WTC11 (cell line): ENCODE results near the gene ARG1. TPM values are rescaled to one million over a fixed set of nuclear protein-coding genes. Genes with fewer than 3 reads are reported as not detected.

ENCODE experiments used
- ATAC-seq: fragments of 200-7000 bp; cut with Tn5 transposase; 2 replicates; pipeline ENCODE4 v1.10.0; 2021; ENCODE audit warnings: mild to moderate bottlenecking, moderate library complexity
- CTCF ChIA-PET: fragments of 300-600 bp; sonication (Branson Sonifier 250); formaldehyde crosslinking; loops from one replicate; lab custom pipeline; 2021; ENCODE audit warnings: antibody characterized with exemption; lab: Charles Lee
- POLR2A ChIA-PET: fragments of 350-600 bp; sonication (Branson Sonifier 250); formaldehyde crosslinking; loops from one replicate; lab custom pipeline; 2021; ENCODE audit warnings: antibody characterized with exemption; lab: Charles Lee
- DNase-seq: peaks from one replicate; pipeline ENCODE4 v3.0.0; 2021; ENCODE audit warnings: low spot score
- H3K27ac Mint-ChIP-seq: 2 replicates; pipeline ENCODE4 v1.8.0; 2021; ENCODE audit warnings: mixed read lengths
- H3K27me3 Mint-ChIP-seq: 2 replicates; pipeline ENCODE4 v1.8.0; 2021; ENCODE audit warnings: low read depth, mild to moderate bottlenecking, moderate library complexity, mixed read lengths
- H3K36me3 Mint-ChIP-seq: 2 replicates; pipeline ENCODE4 v1.8.0; 2021; ENCODE audit warnings: mixed read lengths
- H3K4me1 Mint-ChIP-seq: 2 replicates; pipeline ENCODE4 v1.8.0; 2022; ENCODE audit warnings: mixed read lengths
- H3K4me3 Mint-ChIP-seq: 2 replicates; pipeline ENCODE4 v1.8.0; 2021; ENCODE audit warnings: mild to moderate bottlenecking, moderate library complexity, mixed read lengths
- H3K9me3 Mint-ChIP-seq: 2 replicates; pipeline ENCODE4 v1.8.0; 2021; ENCODE audit warnings: mixed read lengths
- ATF6 ChIP-seq: sonication (generic); formaldehyde crosslinking; IDR thresholded peaks from 2 replicates; pipeline ENCODE4 v1.8.1; 2023; ENCODE audit warnings: mild to moderate bottlenecking, missing genetic modification reagents
- CTCF ChIP-seq: fragments of 200-600 bp; IDR thresholded peaks from 2 replicates; pipeline ENCODE4 v1.8.0; 2022; ENCODE audit warnings: antibody characterized with exemption
- E2F4 ChIP-seq: sonication (generic); formaldehyde crosslinking; IDR thresholded peaks from 2 replicates; pipeline ENCODE4 v1.8.1; 2022; ENCODE audit warnings: low read depth, mild to moderate bottlenecking, moderate library complexity, missing genetic modification reagents, borderline replicate concordance
- ERG ChIP-seq: fragments of 250-450 bp; sonication (Bioruptor Pico); IDR thresholded peaks from 2 replicates; pipeline ENCODE4 v1.8.0; 2021; ENCODE audit warnings: mild to moderate bottlenecking
- ESRRA ChIP-seq: sonication (generic); formaldehyde crosslinking; IDR thresholded peaks from 2 replicates; pipeline ENCODE4 v1.8.1; 2022; ENCODE audit warnings: mild to moderate bottlenecking, missing genetic modification reagents, borderline replicate concordance
- ETV6 ChIP-seq: sonication (generic); formaldehyde crosslinking; IDR thresholded peaks from 2 replicates; pipeline ENCODE4 v1.8.1; 2022; ENCODE audit warnings: mild to moderate bottlenecking, missing genetic modification reagents
- GABPB1 ChIP-seq: sonication (generic); formaldehyde crosslinking; IDR thresholded peaks from 2 replicates; pipeline ENCODE4 v1.8.1; 2023; ENCODE audit warnings: mild to moderate bottlenecking, missing genetic modification reagents
- HMGA2 ChIP-seq: fragments of 250-450 bp; sonication (Bioruptor Pico); IDR thresholded peaks from 2 replicates; pipeline ENCODE4 v1.4.0; 2021; ENCODE audit warnings: mild to moderate bottlenecking, moderate library complexity
- IRF1 ChIP-seq: sonication (generic); formaldehyde crosslinking; IDR thresholded peaks from 2 replicates; pipeline ENCODE4 v1.8.0; 2023; ENCODE audit warnings: missing genetic modification reagents
- MAX ChIP-seq: sonication (generic); formaldehyde crosslinking; IDR thresholded peaks from 2 replicates; pipeline ENCODE4 v1.8.0; 2022; ENCODE audit warnings: mild to moderate bottlenecking, missing genetic modification reagents
- NFATC4 ChIP-seq: fragments of 250-450 bp; sonication (Bioruptor Pico); IDR thresholded peaks from 2 replicates; pipeline ENCODE4 v1.9.0; 2021; ENCODE audit warnings: mild to moderate bottlenecking
- NR2C2 ChIP-seq: sonication (generic); formaldehyde crosslinking; IDR thresholded peaks from 2 replicates; pipeline ENCODE4 v1.8.0; 2022; ENCODE audit warnings: mild to moderate bottlenecking, missing genetic modification reagents
- RELA ChIP-seq: sonication (generic); formaldehyde crosslinking; IDR thresholded peaks from 2 replicates; pipeline ENCODE4 v1.8.1; 2022; ENCODE audit warnings: missing genetic modification reagents, mild to moderate bottlenecking, borderline replicate concordance
- RORB ChIP-seq: fragments of 250-450 bp; sonication (Bioruptor Pico); IDR thresholded peaks from 2 replicates; pipeline ENCODE4 v1.9.0; 2021; ENCODE audit warnings: mild to moderate bottlenecking
- SOX15 ChIP-seq: fragments of 250-450 bp; sonication (Bioruptor Pico); IDR thresholded peaks from 2 replicates; pipeline ENCODE4 v1.9.0; 2021; ENCODE audit warnings: mild to moderate bottlenecking
- TEAD4 ChIP-seq: sonication (generic); formaldehyde crosslinking; IDR thresholded peaks from 2 replicates; pipeline ENCODE4 v1.8.0; 2022; ENCODE audit warnings: mild to moderate bottlenecking, missing genetic modification reagents
- ZBTB21 ChIP-seq: sonication (generic); formaldehyde crosslinking; IDR thresholded peaks from 2 replicates; pipeline ENCODE4 v1.8.1; 2023; ENCODE audit warnings: mild to moderate bottlenecking, missing genetic modification reagents, borderline replicate concordance
- ZNF219 ChIP-seq: sonication (generic); formaldehyde crosslinking; IDR thresholded peaks from 2 replicates; pipeline ENCODE4 v1.8.0; 2023; ENCODE audit warnings: missing genetic modification reagents, mild to moderate bottlenecking, borderline replicate concordance
- ZNF281 ChIP-seq: sonication (generic); formaldehyde crosslinking; IDR thresholded peaks from 2 replicates; pipeline ENCODE4 v1.8.0; 2023; ENCODE audit warnings: mild to moderate bottlenecking, missing genetic modification reagents
- ZNF416 ChIP-seq: fragments of 250-450 bp; sonication (Bioruptor Pico); IDR thresholded peaks from 2 replicates; pipeline ENCODE4 v1.9.0; 2021; ENCODE audit warnings: mild to moderate bottlenecking, inconsistent platforms
- ZNF423 ChIP-seq: fragments of 250-450 bp; sonication (Bioruptor Pico); IDR thresholded peaks from 2 replicates; pipeline ENCODE4 v2.1.2; 2022; ENCODE audit warnings: mild to moderate bottlenecking, moderate library complexity
- total RNA-seq: library from RNA; stranded (reverse); gene quantifications from 3 replicates; pipeline ENCODE4 v1.2.3, GENCODE V29; 2021
- TF ChIP-seq, protein P1 (sequence below): sonication (generic); formaldehyde crosslinking; IDR thresholded peaks from 2 replicates; pipeline ENCODE4 v1.8.1; 2023; ENCODE audit warnings: mild to moderate bottlenecking, missing genetic modification reagents
- TF ChIP-seq, protein P2 (sequence below): fragments of 250-450 bp; sonication (Bioruptor Pico); conservative IDR thresholded peaks from 2 replicates; pipeline ENCODE4 v1.9.0; 2021; ENCODE audit warnings: mild to moderate bottlenecking

ARG1 gene
- total RNA-seq, 1 experiment from 2014 or later: 0.15 TPM

DNA sequence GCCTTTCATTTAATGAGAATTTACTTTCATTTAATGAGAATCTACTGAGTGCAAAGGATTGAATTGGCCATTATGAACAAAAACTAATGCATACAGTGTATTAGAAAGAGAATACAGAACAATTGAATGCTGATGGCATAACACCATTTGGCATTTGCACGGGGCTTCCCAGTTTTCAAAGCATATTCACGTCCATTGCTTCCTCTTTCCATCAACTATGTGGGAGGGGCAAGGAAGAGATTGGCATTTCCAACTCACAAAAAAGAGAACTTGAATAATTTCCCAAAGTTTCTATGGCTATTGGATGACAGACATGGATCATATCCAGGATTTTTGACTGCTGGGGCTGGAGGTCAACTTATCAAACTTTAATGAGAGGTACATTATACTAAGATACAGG, 23.2 kb upstream of the ARG1 start:
- Mint-ChIP-seq H3K27me3 (peaks cover 11% of the 10 kb centered on the region), H3K4me1 (0 out of 2 replicates have a peak, but pooled peaks cover 6% of the 10 kb centered on the region), H3K27ac (no peak overlapping the region), H3K4me3 (no peak overlapping the region), H3K36me3 (no peaks in the 10 kb centered on the region), H3K9me3 (no peaks in the 10 kb centered on the region)
- DNase-seq: no peak
- TF ChIP-seq ZNF423 (CRISPR knock-in tag) (no peak), RELA (CRISPR knock-in tag) (no peak), ETV6 (CRISPR knock-in tag) (no peak), HMGA2 (CRISPR knock-in tag) (no peak), ESRRA (no peak), IRF1 (no peak), GABPB1 (CRISPR knock-in tag) (no peak), ATF6 (CRISPR knock-in tag) (no peak), MAX (no peak), TEAD4 (CRISPR knock-in tag) (no peak), ZBTB21 (CRISPR knock-in tag) (no peak), NFATC4 (CRISPR knock-in tag) (no peak), NR2C2 (no peak)
- CTCF ChIA-PET: interaction anchor here (2.3 kb wide), 1 partner anchor 78 kb away, joined by 6 read pairs; the partner anchor contains the start of gene MED23
- ATAC-seq: no peak
- POLR2A ChIA-PET: no interaction called here

DNA sequence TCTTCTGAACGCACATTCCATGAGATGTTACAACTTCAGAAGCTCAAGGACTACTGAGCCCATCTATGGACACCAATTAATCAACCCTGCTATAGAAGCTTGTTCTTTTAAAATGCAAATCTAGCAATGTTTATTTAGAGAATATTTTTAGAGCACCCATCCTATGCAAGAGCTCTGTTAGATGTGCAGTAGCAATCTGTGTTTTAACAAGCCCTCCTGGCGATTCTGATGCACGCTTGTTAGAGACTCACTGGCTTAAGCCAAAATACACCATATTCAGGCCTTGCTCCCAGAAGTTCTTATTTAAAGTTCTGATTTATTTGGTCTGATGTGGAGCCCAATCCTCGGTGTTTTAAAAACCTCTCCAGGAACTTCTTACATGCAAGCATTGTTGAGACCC, 21.1 kb upstream of the ARG1 start:
- POLR2A ChIA-PET: no interaction called here
- Mint-ChIP-seq H3K9me3 (no peaks in the 10 kb centered on the region), H3K36me3 (no peaks in the 10 kb centered on the region), H3K4me3 (no peak overlapping the region), H3K27me3 (peaks cover 8% of the 10 kb centered on the region), H3K4me1 (0 out of 2 replicates have a peak, but pooled peaks cover 6% of the 10 kb centered on the region), H3K27ac (no peak overlapping the region)
- no peak for DNase-seq
- ATAC-seq: no peak
- CTCF ChIA-PET: interaction anchor here (1.7 kb wide), 1 partner anchor 77 kb away, joined by 5 read pairs; no protein-coding TSS in a partner anchor
- TF ChIP-seq ZNF416 (CRISPR knock-in tag) (no peak), ETV6 (CRISPR knock-in tag) (no peak), SOX15 (no peak), TEAD4 (CRISPR knock-in tag) (no peak), CTCF (no peak), ZNF281 (CRISPR knock-in tag) (no peak), ZNF219 (CRISPR knock-in tag) (no peak), ERG (no peak), RORB (CRISPR knock-in tag) (no peak), E2F4 (CRISPR knock-in tag) (no peak), ZBTB21 (CRISPR knock-in tag) (no peak)
- TF ChIP-seq, protein P1, sequence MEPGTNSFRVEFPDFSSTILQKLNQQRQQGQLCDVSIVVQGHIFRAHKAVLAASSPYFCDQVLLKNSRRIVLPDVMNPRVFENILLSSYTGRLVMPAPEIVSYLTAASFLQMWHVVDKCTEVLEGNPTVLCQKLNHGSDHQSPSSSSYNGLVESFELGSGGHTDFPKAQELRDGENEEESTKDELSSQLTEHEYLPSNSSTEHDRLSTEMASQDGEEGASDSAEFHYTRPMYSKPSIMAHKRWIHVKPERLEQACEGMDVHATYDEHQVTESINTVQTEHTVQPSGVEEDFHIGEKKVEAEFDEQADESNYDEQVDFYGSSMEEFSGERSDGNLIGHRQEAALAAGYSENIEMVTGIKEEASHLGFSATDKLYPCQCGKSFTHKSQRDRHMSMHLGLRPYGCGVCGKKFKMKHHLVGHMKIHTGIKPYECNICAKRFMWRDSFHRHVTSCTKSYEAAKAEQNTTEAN: no peak
- TF ChIP-seq, protein P2, sequence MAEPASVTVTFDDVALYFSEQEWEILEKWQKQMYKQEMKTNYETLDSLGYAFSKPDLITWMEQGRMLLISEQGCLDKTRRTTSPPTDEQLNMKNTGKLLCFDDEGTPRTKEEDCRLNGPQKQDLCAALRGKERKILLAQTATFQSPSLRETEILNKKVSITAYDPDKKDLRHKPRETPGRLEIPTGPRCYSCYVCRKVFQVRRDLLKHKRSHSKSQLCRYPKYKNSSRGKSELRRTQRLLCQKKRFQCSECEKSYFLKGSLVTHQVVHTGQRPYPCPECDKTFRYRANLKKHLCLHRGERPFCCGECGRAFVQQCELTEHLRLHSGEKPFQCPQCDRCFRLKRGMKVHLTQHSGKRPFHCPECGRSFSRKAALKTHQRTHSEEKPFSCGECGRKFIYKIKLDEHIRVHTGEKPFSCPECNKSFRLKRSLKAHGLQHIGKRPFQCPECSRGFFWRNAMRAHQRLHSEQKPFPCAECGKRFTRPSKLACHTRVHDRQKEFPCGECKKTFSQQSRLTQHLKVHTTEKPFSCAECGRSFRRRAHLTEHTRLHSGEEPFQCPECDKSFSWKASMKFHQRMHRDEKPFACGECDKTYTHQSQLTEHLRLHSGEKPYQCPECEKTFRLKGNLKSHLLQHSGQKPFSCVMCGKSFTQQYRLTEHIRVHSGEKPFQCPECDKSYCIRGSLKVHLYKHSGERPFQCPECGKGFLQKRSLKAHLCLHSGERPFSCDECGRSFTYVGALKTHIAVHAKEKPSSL (CRISPR knock-in tag): no peak
